Calu3 (cell line): ENCODE measurements around the gene RBP3. TPM values are rescaled to one million over a fixed set of nuclear protein-coding genes. Genes with fewer than 3 reads are reported as not detected.
"Not testable (repeated sequence)": the region's sequence is repeated elsewhere in the genome, so short reads cannot be mapped to it uniquely, and the experiment has no call there.

Experiments
- BruUV-seq: library from RNA; stranded (reverse); fragments of 400-500 nt; replicated peaks from 2 replicates; lab custom pipeline; 2021; lab: Mats Ljungman, UMichigan
- CTCF ChIA-PET: fragments of 300-600 bp; sonication (Branson Sonifier 250); formaldehyde crosslinking; loops from one replicate; lab custom pipeline; 2022; ENCODE audit warnings: antibody characterized with exemption; lab: Charles Lee
- DNase-seq: peaks from one replicate; pipeline ENCODE4 v3.0.0; 2022
- H3K27ac Mint-ChIP-seq: one replicate; pipeline ENCODE4 v1.8.0; 2022; ENCODE audit warnings: mixed read lengths; ENCODE audit not compliant: unreplicated experiment
- H3K27me3 Mint-ChIP-seq: one replicate; pipeline ENCODE4 v1.8.0; 2022; ENCODE audit warnings: mixed read lengths; ENCODE audit not compliant: unreplicated experiment
- H3K36me3 Mint-ChIP-seq: one replicate; pipeline ENCODE4 v1.8.0; 2022; ENCODE audit warnings: mild to moderate bottlenecking, moderate library complexity, mixed read lengths; ENCODE audit not compliant: insufficient read depth, unreplicated experiment
- H3K4me1 Mint-ChIP-seq: one replicate; pipeline ENCODE4 v1.8.0; 2022; ENCODE audit warnings: mild to moderate bottlenecking, low read depth, mixed read lengths; ENCODE audit not compliant: unreplicated experiment
- H3K4me3 Mint-ChIP-seq: one replicate; pipeline ENCODE4 v1.8.0; 2022; ENCODE audit warnings: mild to moderate bottlenecking, low read depth, moderate library complexity, mixed read lengths; ENCODE audit not compliant: unreplicated experiment
- H3K9me3 Mint-ChIP-seq: one replicate; pipeline ENCODE4 v1.8.0; 2022; ENCODE audit warnings: low read depth, mixed read lengths; ENCODE audit not compliant: unreplicated experiment
- CTCF ChIP-seq: fragments of 200-600 bp; IDR thresholded peaks from one replicate; pipeline ENCODE4 v1.8.0; 2022; ENCODE audit warnings: antibody characterized with exemption; ENCODE audit not compliant: unreplicated experiment
- intact Hi-C: fragments of 100-400 bp; cut with micrococcal nuclease; formaldehyde crosslinking; loops from one replicate; pipeline ENCODE4 v1.10.0; 2022; ENCODE audit not compliant: unreplicated experiment
- total RNA-seq: library from RNA; stranded (reverse); gene quantifications from 2 replicates; pipeline ENCODE4 v1.2.3, GENCODE V29; 2022

The RBP3 gene
- total RNA-seq, 1 experiment from 2014 or later = not detected

- BruUV-seq = TSS peak; percentile 64
- H3K4me3 Mint-ChIP-seq = peak overlapping the region; percentile 71
- peaks cover 29% of the 10 kb centered on the region for H3K27me3 Mint-ChIP-seq
- peak overlapping the region; percentile 22 for H3K27ac Mint-ChIP-seq
- peaks cover 13% of the 10 kb centered on the region for H3K36me3 Mint-ChIP-seq
- intact Hi-C loops = no loop called here
- H3K9me3 Mint-ChIP-seq = peaks cover 2% of the 10 kb centered on the region
- DNase-seq = no peak
- H3K4me1 Mint-ChIP-seq = peaks cover 12% of the 10 kb centered on the region
- CTCF ChIA-PET = interaction anchor here (0.7 to 1.3 kb wide), 3 partner anchors 9 to 23 kb away, joined by 3 to 7 read pairs (median 4); no protein-coding TSS in a partner anchor
- TF ChIP-seq CTCF = no peak
Measured at GRCh38 chr10:47383261-47384147, 35.3 kb downstream of the RBP3 start.

- DNase-seq = peak; percentile 90
- BruUV-seq = no TSS peak
- H3K27me3 Mint-ChIP-seq = peaks cover 24% of the 10 kb centered on the region
Measured at GRCh38 chr10:47384148-47384921, 36.2 kb downstream of the RBP3 start, which contains the start of gene ZNF488. ZNF488 (minus strand) TSS chr10:47384293; CDS start chr10:47368829, 15,464 bp downstream.

GRCh38 chr10:47386104-47386503 lies 37.9 kb downstream of the RBP3 start:
- intact Hi-C loops, H3K4me3 Mint-ChIP-seq, H3K27me3 Mint-ChIP-seq, DNase-seq, BruUV-seq, H3K9me3 Mint-ChIP-seq, CTCF ChIA-PET, H3K27ac Mint-ChIP-seq: not testable (repeated sequence)
- H3K4me1 Mint-ChIP-seq = peaks cover 12% of the 10 kb centered on the region
- peaks cover 13% of the 10 kb centered on the region for H3K36me3 Mint-ChIP-seq

More at GRCh38 chr10:47384148-47384921, 36.2 kb downstream of the RBP3 start, which contains the start of gene ZNF488:
- H3K36me3 Mint-ChIP-seq = peaks cover 13% of the 10 kb centered on the region
- H3K9me3 Mint-ChIP-seq = peaks cover 2% of the 10 kb centered on the region
- CTCF ChIA-PET = interaction anchor here (0.7 to 1.3 kb wide), 3 partner anchors 9 to 22 kb away, joined by 3 to 7 read pairs (median 4); no protein-coding TSS in a partner anchor
- TF ChIP-seq CTCF = no peak
- peak within 1 kb of the TSS; percentile 71 for H3K4me3 Mint-ChIP-seq
- H3K27ac Mint-ChIP-seq = peak within 1 kb of the TSS; percentile 22
- intact Hi-C loops = no loop called here
- H3K4me1 Mint-ChIP-seq = peaks cover 12% of the 10 kb centered on the region

- Mint-ChIP-seq H3K4me3 (no peak overlapping the region), H3K36me3 (peaks cover 8% of the 10 kb centered on the region), H3K27me3 (no peaks in the 10 kb centered on the region), H3K4me1 (peaks cover 2% of the 10 kb centered on the region), H3K9me3 (peaks cover 2% of the 10 kb centered on the region), H3K27ac (no peak overlapping the region)
- no peak for DNase-seq
- no peak for TF ChIP-seq CTCF
- no TSS peak for BruUV-seq
- CTCF ChIA-PET = no interaction called here
- intact Hi-C loops = no loop called here
Measured at GRCh38 chr10:47388879-47389278, 40.7 kb downstream of the RBP3 start.
